HK-2 (cell line): ENCODE measurements around the gene CSMD2.

Source experiments
- DNase-seq: peaks from one replicate; pipeline ENCODE4 v3.0.0-alpha.2; 2018; ENCODE audit not compliant: unreplicated experiment

The CSMD2 gene

GRCh38 chr1:33852711-33853110, 312.3 kb downstream of the CSMD2 start:
- DNase-seq, result no peak

- DNase-seq, result no peak
Measured at GRCh38 chr1:33850481-33850880, 314.5 kb downstream of the CSMD2 start.

GRCh38 chr1:33849211-33849610, 315.8 kb downstream of the CSMD2 start:
- no peak for DNase-seq

GRCh38 chr1:33848205-33848937, 316.7 kb downstream of the CSMD2 start:
- DNase-seq, result no peak

GRCh38 chr1:33846861-33847260, 318.2 kb downstream of the CSMD2 start:
- no peak for DNase-seq

GRCh38 chr1:33844166-33844565, 320.9 kb downstream of the CSMD2 start:
- no peak for DNase-seq

- no peak for DNase-seq
Measured at GRCh38 chr1:33842348-33842747, 322.7 kb downstream of the CSMD2 start.

- no peak for DNase-seq
Measured at GRCh38 chr1:33841494-33841893, 323.5 kb downstream of the CSMD2 start.

- no peak for DNase-seq
Measured at GRCh38 chr1:33837635-33838034, 327.4 kb downstream of the CSMD2 start.

- DNase-seq, result no peak
Measured at GRCh38 chr1:33836911-33837310, 328.1 kb downstream of the CSMD2 start.

- DNase-seq, result no peak
Measured at GRCh38 chr1:33828654-33829053, 336.4 kb downstream of the CSMD2 start.

- DNase-seq, result no peak
Measured at GRCh38 chr1:33828059-33828458, 337.0 kb downstream of the CSMD2 start.

- no peak for DNase-seq
Measured at GRCh38 chr1:33826711-33827110, 338.3 kb downstream of the CSMD2 start.

GRCh38 chr1:33826311-33826710, 338.7 kb downstream of the CSMD2 start:
- no peak for DNase-seq

GRCh38 chr1:33825506-33825905, 339.5 kb downstream of the CSMD2 start:
- no peak for DNase-seq

- DNase-seq, result no peak
Measured at GRCh38 chr1:33824971-33825370, 340.1 kb downstream of the CSMD2 start.

- DNase-seq, result no peak
Measured at GRCh38 chr1:33824321-33824720, 340.7 kb downstream of the CSMD2 start.

- no peak for DNase-seq
Measured at GRCh38 chr1:33823830-33824229, 341.2 kb downstream of the CSMD2 start.

- DNase-seq, result no peak
Measured at GRCh38 chr1:33823401-33823800, 341.6 kb downstream of the CSMD2 start.

- no peak for DNase-seq
Measured at GRCh38 chr1:33822396-33822795, 342.6 kb downstream of the CSMD2 start.

- no peak for DNase-seq
Measured at GRCh38 chr1:33821291-33821690, 343.7 kb downstream of the CSMD2 start.

- no peak for DNase-seq
Measured at GRCh38 chr1:33820804-33821203, 344.2 kb downstream of the CSMD2 start.

GRCh38 chr1:33819913-33820311, 345.1 kb downstream of the CSMD2 start:
- DNase-seq, result no peak

- DNase-seq, result no peak
Measured at GRCh38 chr1:33819290-33819912, 345.6 kb downstream of the CSMD2 start.
